Hepatocyte (in vitro differentiated cells): ENCODE measurements around the gene AOAH. TPM values are rescaled to one million over a fixed set of nuclear protein-coding genes. Genes with fewer than 3 reads are reported as not detected.

ENCODE experiments used
- DNase-seq: peaks from one replicate; pipeline ENCODE4 v3.0.0-alpha.2; 2016; ENCODE audit warnings: low spot score
- H2AFZ ChIP-seq: fragments of 200-600 bp; sonication (generic); 2 replicates; pipeline ENCODE4 v1.6.0; 2016; ENCODE audit warnings: antibody characterized with exemption, mild to moderate bottlenecking
- H3K27ac ChIP-seq: fragments of 200-600 bp; sonication (generic); 2 replicates; pipeline ENCODE4 v1.5.1; 2016; ENCODE audit warnings: mild to moderate bottlenecking
- H3K27me3 ChIP-seq: fragments of 200-600 bp; sonication (generic); 2 replicates; pipeline ENCODE4 v1.6.1; 2016
- H3K36me3 ChIP-seq: fragments of 200-600 bp; sonication (generic); replicated peaks from 2 replicates; pipeline ENCODE4 v1.5.1; 2016; ENCODE audit warnings: low read depth; ENCODE audit not compliant: insufficient read depth
- H3K4me1 ChIP-seq: fragments of 200-600 bp; sonication (generic); 2 replicates; pipeline ENCODE4 v1.5.1; 2016; ENCODE audit warnings: mild to moderate bottlenecking, moderate library complexity; ENCODE audit not compliant: insufficient read depth
- H3K4me2 ChIP-seq: fragments of 200-600 bp; sonication (generic); 2 replicates; pipeline ENCODE4 v1.6.0; 2016
- H3K4me3 ChIP-seq: fragments of 200-600 bp; sonication (generic); 2 replicates; pipeline ENCODE4 v1.5.1; 2016; ENCODE audit warnings: mild to moderate bottlenecking
- H3K79me2 ChIP-seq: fragments of 200-600 bp; sonication (generic); 2 replicates; pipeline ENCODE4 v1.6.0; 2017; ENCODE audit warnings: mild to moderate bottlenecking
- H3K9me2 ChIP-seq: fragments of 200-600 bp; sonication (generic); replicated peaks from 2 replicates; pipeline ENCODE4 v1.6.0; 2017; ENCODE audit warnings: mild to moderate bottlenecking; ENCODE audit not compliant: insufficient read depth
- H3K9me3 ChIP-seq: fragments of 200-600 bp; sonication (generic); 2 replicates; pipeline ENCODE4 v1.5.1; 2016; ENCODE audit warnings: low read depth, mild to moderate bottlenecking
- H4K20me1 ChIP-seq: fragments of 200-600 bp; sonication (generic); 2 replicates; pipeline ENCODE4 v1.6.0; 2016; ENCODE audit warnings: mild to moderate bottlenecking; ENCODE audit not compliant: insufficient read depth, poor library complexity, severe bottlenecking
- EZH2 ChIP-seq: fragments of 200-600 bp; sonication (generic); IDR thresholded peaks from 2 replicates; pipeline ENCODE4 v1.6.1; 2016; ENCODE audit warnings: antibody characterized with exemption, mild to moderate bottlenecking, borderline replicate concordance
- EZH2phosphoT487 ChIP-seq: fragments of 200-600 bp; sonication (generic); IDR thresholded peaks from one replicate; pipeline ENCODE4 v1.6.1; 2018; ENCODE audit warnings: antibody characterized with exemption, mild to moderate bottlenecking, low read depth, moderate library complexity; ENCODE audit not compliant: unreplicated experiment, severe bottlenecking
- WGBS: methylation state at CpG from one replicate; pipeline ENCODE4 v1.1.6; 2016; ENCODE audit warnings: low lambda C conversion rate; ENCODE audit errors: missing lambda C conversion rate; 5-methylcytosine and 5-hydroxymethylcytosine counted together
- polyA plus RNA-seq: library from polyadenylated mRNA; unstranded; fragments of >200 nt; fragmentation: Nextera tagmentation; extraction: Ambion mirVana; gene quantifications from 2 replicates; pipeline ENCODE4 v1.2.1, GENCODE V29; 2016
- total RNA-seq: library from RNA; depleted of rRNA; stranded (reverse); fragments of >200 nt; gene quantifications from 2 replicates; pipeline ENCODE4 v1.2.3, GENCODE V29; 2014
- TF ChIP-seq, protein P1 (sequence below): fragments of 200-600 bp; sonication (generic); IDR thresholded peaks from 2 replicates; pipeline ENCODE4 v1.5.1; 2016; ENCODE audit warnings: antibody characterized with exemption, mild to moderate bottlenecking; ENCODE audit not compliant: poor library complexity

Gene AOAH
- total and polyA plus RNA-seq, 2 experiments from 2014 or later: 2.4 to 3.9 TPM

DNA sequence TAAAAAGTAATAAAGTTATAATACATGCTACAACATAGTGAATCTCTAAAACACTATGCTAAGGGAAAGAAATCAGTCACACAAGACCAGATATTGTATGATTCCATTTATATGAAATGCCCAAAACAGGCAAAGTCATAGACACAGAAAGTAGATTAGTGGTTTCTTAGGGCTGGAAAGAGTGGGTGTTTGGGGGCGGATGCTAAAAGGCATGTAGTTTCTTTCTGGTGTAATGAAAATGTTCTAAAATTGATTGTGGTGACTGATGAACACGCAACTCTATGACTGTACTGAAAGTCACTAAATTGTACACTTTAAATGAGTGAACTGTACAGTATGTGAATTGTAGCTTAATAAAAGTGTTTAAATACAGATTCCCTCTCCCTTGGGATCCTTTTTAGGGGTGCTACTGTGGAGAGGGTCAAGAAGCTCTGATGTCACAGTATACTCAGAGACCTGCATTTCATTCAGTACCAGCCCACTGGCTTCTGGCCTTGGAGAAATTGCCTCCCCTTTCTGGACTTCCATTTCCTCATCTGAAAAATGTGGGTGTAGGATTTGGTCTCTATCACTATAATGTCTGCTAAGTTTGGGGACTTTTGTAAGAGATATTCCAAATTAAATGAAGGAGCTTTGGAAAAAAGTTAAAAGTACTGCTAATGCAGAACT is 46.4 kb downstream of the AOAH start:
- Histone ChIP-seq H3K4me2 (no peak overlapping the region), H3K4me3 (no peak overlapping the region), H3K36me3 (no peaks in the 10 kb centered on the region), H2AFZ (no peak overlapping the region), H3K9me3 (no peaks in the 10 kb centered on the region), H3K79me2 (no peaks in the 10 kb centered on the region), H3K4me1 (no peaks in the 10 kb centered on the region), H3K27ac (no peak overlapping the region), H4K20me1 (no peaks in the 10 kb centered on the region), H3K9me2 (no peaks in the 10 kb centered on the region), H3K27me3 (no peaks in the 10 kb centered on the region)
- 89% methylated on average over 2 of the region's 2 CpGs for WGBS
- TF ChIP-seq, protein P1, sequence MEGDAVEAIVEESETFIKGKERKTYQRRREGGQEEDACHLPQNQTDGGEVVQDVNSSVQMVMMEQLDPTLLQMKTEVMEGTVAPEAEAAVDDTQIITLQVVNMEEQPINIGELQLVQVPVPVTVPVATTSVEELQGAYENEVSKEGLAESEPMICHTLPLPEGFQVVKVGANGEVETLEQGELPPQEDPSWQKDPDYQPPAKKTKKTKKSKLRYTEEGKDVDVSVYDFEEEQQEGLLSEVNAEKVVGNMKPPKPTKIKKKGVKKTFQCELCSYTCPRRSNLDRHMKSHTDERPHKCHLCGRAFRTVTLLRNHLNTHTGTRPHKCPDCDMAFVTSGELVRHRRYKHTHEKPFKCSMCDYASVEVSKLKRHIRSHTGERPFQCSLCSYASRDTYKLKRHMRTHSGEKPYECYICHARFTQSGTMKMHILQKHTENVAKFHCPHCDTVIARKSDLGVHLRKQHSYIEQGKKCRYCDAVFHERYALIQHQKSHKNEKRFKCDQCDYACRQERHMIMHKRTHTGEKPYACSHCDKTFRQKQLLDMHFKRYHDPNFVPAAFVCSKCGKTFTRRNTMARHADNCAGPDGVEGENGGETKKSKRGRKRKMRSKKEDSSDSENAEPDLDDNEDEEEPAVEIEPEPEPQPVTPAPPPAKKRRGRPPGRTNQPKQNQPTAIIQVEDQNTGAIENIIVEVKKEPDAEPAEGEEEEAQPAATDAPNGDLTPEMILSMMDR: no peak
- TF ChIP-seq EZH2phosphoT487: no peak
- no peak for TF ChIP-seq EZH2
- DNase-seq: no peak

DNA sequence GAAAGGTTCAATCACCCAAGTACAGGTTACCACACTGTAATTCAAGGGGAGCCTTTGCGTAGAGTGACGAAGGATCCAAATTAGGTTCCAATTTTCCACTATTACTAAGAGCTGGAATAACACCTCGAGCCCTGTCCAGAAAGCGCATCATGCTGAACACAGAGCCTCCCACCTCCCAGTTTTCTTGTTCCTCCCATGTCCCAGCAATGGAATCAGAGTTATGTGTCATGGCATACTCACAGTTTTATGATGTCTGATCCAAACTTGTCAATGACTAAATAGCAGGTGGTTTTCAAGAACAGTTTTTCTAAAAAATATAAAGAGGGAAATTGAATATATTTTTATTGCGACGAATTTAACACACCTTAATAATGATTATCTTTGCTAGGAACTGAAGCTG is 50.6 kb downstream of the AOAH start:
- TF ChIP-seq EZH2phosphoT487 (no peak), EZH2 (no peak)
- no peak for DNase-seq
- H3K27me3 ChIP-seq: no peaks in the 10 kb centered on the region
- H3K9me2 ChIP-seq: no peaks in the 10 kb centered on the region
- no peaks in the 10 kb centered on the region for H4K20me1 ChIP-seq
- H3K27ac ChIP-seq: no peak overlapping the region
- H3K36me3 ChIP-seq: no peaks in the 10 kb centered on the region
- no peaks in the 10 kb centered on the region for H3K4me1 ChIP-seq
- H3K4me3 ChIP-seq: no peak overlapping the region
- no peak overlapping the region for H2AFZ ChIP-seq
- WGBS: 97% methylated on average over 6 of the region's 6 CpGs
- H3K9me3 ChIP-seq: no peaks in the 10 kb centered on the region
- H3K4me2 ChIP-seq: no peak overlapping the region
- H3K79me2 ChIP-seq: no peaks in the 10 kb centered on the region

DNA sequence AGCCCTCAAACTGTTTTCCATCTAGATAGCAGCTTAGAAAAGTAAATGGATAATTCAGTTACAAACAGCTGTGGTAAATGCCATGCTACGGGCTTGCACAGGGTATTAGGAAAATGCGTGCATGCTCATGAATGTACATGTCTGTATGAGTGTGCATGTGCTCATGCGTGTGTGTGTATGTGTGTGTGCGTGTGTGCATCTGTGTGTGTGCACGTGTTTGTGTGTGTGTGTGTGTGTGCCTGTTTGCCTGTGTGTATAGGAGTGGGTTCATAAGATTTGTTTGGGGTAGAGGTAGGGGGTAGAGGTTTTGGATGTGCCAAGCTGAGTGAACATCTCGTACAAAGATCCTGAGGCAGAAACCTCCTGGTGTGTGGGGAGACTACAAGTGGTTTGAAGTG is 52.9 kb downstream of the AOAH start:
- Histone ChIP-seq H3K27me3 (no peaks in the 10 kb centered on the region), H3K27ac (no peak overlapping the region), H3K4me1 (no peaks in the 10 kb centered on the region), H4K20me1 (no peaks in the 10 kb centered on the region), H3K9me3 (no peaks in the 10 kb centered on the region), H3K9me2 (no peaks in the 10 kb centered on the region), H3K4me3 (no peak overlapping the region), H3K79me2 (no peaks in the 10 kb centered on the region), H3K4me2 (no peak overlapping the region), H2AFZ (no peak overlapping the region), H3K36me3 (no peaks in the 10 kb centered on the region)
- TF ChIP-seq EZH2 (no peak), EZH2phosphoT487 (no peak)
- TF ChIP-seq, protein P1: no peak
- WGBS: 93% methylated on average over 6 of the region's 6 CpGs
- no peak for DNase-seq

DNA sequence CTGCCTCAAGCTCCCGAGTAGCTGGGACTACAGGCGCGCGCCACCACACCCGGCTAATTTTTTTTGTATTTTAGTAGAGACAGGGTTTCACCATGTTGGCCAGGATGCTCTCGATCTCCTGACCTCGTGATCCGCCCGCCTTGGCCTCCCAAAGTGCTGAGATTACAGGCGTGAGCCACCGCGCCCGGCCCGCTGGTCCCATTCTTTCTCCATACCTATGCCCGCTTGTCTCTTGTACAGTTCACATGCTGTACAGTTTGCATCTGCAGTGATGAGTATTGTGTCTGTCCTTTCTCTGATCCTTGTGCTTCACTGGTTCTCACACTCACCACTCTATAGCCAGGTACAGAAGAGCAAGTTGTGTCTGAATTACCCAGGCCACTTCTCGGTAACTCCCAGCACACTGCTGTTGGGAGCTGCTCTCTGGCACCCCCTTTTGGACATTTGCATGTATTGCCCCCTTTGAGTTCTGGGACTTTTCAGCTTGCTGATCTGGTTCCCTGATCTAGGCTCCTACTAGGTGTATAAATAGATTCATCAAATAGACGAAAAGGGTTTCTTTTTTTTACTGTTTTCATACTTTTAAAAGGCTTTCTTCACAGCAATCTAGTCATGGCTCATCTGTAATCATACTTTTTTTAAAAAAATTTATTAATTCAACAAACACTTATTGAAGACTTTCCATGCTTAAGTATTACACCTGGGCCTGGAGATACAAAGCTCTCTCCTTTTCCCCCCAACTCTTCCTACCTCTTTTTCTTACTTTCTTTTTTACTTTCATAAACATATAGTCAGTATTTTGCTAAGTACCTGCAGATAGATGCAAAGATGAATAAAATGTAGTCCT is 53.5 kb downstream of the AOAH start:
- no peaks in the 10 kb centered on the region for H3K9me3 ChIP-seq
- H3K27ac ChIP-seq: no peak overlapping the region
- TF ChIP-seq, protein P1: peak; percentile 66
- no peak for TF ChIP-seq EZH2
- DNase-seq: peak; percentile 76
- H3K4me2 ChIP-seq: no peak overlapping the region
- H3K36me3 ChIP-seq: no peaks in the 10 kb centered on the region
- no peaks in the 10 kb centered on the region for H3K4me1 ChIP-seq
- WGBS: 88% methylated on average over 17 of the region's 17 CpGs
- H3K9me2 ChIP-seq: no peaks in the 10 kb centered on the region
- no peak overlapping the region for H2AFZ ChIP-seq
- H3K27me3 ChIP-seq: no peaks in the 10 kb centered on the region
- H3K79me2 ChIP-seq: no peaks in the 10 kb centered on the region
- no peak overlapping the region for H3K4me3 ChIP-seq
- H4K20me1 ChIP-seq: no peaks in the 10 kb centered on the region
